Body of pancreas (tissue), 4 donors: ENCODE results near the gene ETV5.

ENCODE experiments used
- POLR2A ChIP-seq, 3 donors: fragments of 450-650 bp; IDR thresholded peaks; one replicate each; pipeline ENCODE4 v1.6.1; 2016; ENCODE audit warnings: antibody characterized with exemption in 3 of 3, mild to moderate bottlenecking in 2 of 3
- TF ChIP-seq, protein P1 (sequence below), 7 experiments: fragments of 450-650 bp in 4 of 7; fragments of 200-600 bp in 3 of 7; sonication (generic) in 3 of 7; IDR thresholded peaks; one replicate each; pipeline ENCODE4 v1.5.1; 2016 to 2019; ENCODE audit warnings: antibody characterized with exemption in 7 of 7

DNA sequence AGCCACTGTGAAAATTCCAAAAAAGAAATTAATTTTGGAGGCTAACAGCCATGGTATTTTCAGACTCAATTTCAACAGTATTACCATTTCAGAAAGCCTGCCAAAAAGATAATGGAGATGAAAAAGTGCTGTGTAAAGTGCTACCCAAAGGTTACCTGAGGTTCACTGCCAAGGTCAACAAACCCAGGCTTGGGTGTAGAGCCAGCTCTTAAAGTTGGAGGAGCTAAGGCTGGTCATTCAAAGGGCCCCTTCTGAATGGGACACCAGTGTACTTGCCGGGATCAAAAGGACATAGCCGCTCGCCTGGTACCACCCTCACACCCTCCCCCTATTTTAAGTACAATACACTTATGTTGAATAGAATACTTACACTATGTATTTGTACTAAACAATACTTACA lies 64.5 kb downstream of the ETV5 start:
- TF ChIP-seq, protein P1, sequence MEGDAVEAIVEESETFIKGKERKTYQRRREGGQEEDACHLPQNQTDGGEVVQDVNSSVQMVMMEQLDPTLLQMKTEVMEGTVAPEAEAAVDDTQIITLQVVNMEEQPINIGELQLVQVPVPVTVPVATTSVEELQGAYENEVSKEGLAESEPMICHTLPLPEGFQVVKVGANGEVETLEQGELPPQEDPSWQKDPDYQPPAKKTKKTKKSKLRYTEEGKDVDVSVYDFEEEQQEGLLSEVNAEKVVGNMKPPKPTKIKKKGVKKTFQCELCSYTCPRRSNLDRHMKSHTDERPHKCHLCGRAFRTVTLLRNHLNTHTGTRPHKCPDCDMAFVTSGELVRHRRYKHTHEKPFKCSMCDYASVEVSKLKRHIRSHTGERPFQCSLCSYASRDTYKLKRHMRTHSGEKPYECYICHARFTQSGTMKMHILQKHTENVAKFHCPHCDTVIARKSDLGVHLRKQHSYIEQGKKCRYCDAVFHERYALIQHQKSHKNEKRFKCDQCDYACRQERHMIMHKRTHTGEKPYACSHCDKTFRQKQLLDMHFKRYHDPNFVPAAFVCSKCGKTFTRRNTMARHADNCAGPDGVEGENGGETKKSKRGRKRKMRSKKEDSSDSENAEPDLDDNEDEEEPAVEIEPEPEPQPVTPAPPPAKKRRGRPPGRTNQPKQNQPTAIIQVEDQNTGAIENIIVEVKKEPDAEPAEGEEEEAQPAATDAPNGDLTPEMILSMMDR (IDR thresholded peaks at IDR 0.05): no peak
- no peak for TF ChIP-seq POLR2A (IDR thresholded peaks at IDR 0.05)
